ENCODE measurements around the gene FOXP1. TPM values are rescaled to one million over a fixed set of nuclear protein-coding genes. Genes with fewer than 3 reads are reported as not detected.

Gene FOXP1
- total RNA-seq, 4 donors from 2014 or later: 49.8 to 157 (median 71.9) TPM

- no peak for DNase-seq (ENCODE audit: low spot score in 2 of 2)
- TF ChIP-seq CTCF (IDR thresholded peaks at IDR 0.05) (no peak), POLR2AphosphoS5 (IDR thresholded peaks at IDR 0.05) (no peak), POLR2A (IDR thresholded peaks at IDR 0.05) (no peak), EP300 (IDR thresholded peaks at IDR 0.05) (no peak)
- no peaks in the 10 kb centered on the region for H3K4me1 ChIP-seq
- H3K9me3 ChIP-seq: no peaks in the 10 kb centered on the region
- WGBS: 79% methylated on average over 9 of the region's 9 CpGs
- no peaks in the 10 kb centered on the region for H3K36me3 ChIP-seq
- no peak overlapping the region for H3K27ac ChIP-seq
- no peaks in the 10 kb centered on the region for H3K27me3 ChIP-seq
- no peak overlapping the region for H3K4me3 ChIP-seq
Observed at GRCh38 chr3:71621825-71622537, 38.5 kb upstream of the FOXP1 start.

GRCh38 chr3:71618538-71618937 is 35.0 kb upstream of the FOXP1 start:
- 93% methylated on average over 6 of the region's 6 CpGs for WGBS
- H3K27me3 ChIP-seq: no peaks in the 10 kb centered on the region
- no peaks in the 10 kb centered on the region for H3K36me3 ChIP-seq
- no peak overlapping the region for H3K27ac ChIP-seq
- TF ChIP-seq EP300 (IDR thresholded peaks at IDR 0.05) (no peak), POLR2A (IDR thresholded peaks at IDR 0.05) (no peak), CTCF (IDR thresholded peaks at IDR 0.05) (no peak), POLR2AphosphoS5 (IDR thresholded peaks at IDR 0.05) (no peak)
- no peaks in the 10 kb centered on the region for H3K9me3 ChIP-seq
- H3K4me1 ChIP-seq: no peaks in the 10 kb centered on the region
- no peak for DNase-seq (ENCODE audit: low spot score in 2 of 2)
- no peak overlapping the region for H3K4me3 ChIP-seq

GRCh38 chr3:71616571-71617021 is 33.1 kb upstream of the FOXP1 start:
- no peak overlapping the region for H3K4me3 ChIP-seq
- no peaks in the 10 kb centered on the region for H3K27me3 ChIP-seq
- H3K4me1 ChIP-seq: no peaks in the 10 kb centered on the region
- TF ChIP-seq POLR2A (IDR thresholded peaks at IDR 0.05) (no peak), CTCF (IDR thresholded peaks at IDR 0.05) (no peak), POLR2AphosphoS5 (IDR thresholded peaks at IDR 0.05) (no peak), EP300 (IDR thresholded peaks at IDR 0.05) (no peak)
- 89% methylated on average over 6 of the region's 6 CpGs for WGBS
- H3K9me3 ChIP-seq: no peaks in the 10 kb centered on the region
- DNase-seq (ENCODE audit: low spot score in 2 of 2): no peak
- H3K36me3 ChIP-seq: no peaks in the 10 kb centered on the region
- H3K27ac ChIP-seq: no peak overlapping the region

- H3K27ac ChIP-seq: no peak overlapping the region
- no peak for TF ChIP-seq EP300 (IDR thresholded peaks at IDR 0.05)
- TF ChIP-seq POLR2A (IDR thresholded peaks at IDR 0.05): no peak
- TF ChIP-seq POLR2AphosphoS5 (IDR thresholded peaks at IDR 0.05): no peak
- no peak for TF ChIP-seq CTCF (IDR thresholded peaks at IDR 0.05)
- 63% methylated on average over 3 of the region's 3 CpGs for WGBS
- H3K4me3 ChIP-seq: no peak overlapping the region
- DNase-seq (ENCODE audit: low spot score in 2 of 2): no peak
- H3K9me3 ChIP-seq: no peaks in the 10 kb centered on the region
- H3K36me3 ChIP-seq: no peaks in the 10 kb centered on the region
- H3K27me3 ChIP-seq: no peaks in the 10 kb centered on the region
- H3K4me1 ChIP-seq: no peaks in the 10 kb centered on the region
Observed at GRCh38 chr3:71614869-71615268, 31.3 kb upstream of the FOXP1 start.

GRCh38 chr3:71614426-71614825 is 30.9 kb upstream of the FOXP1 start:
- no peaks in the 10 kb centered on the region for H3K27me3 ChIP-seq

More at GRCh38 chr3:71614426-71614825, 30.9 kb upstream of the FOXP1 start:
- Histone ChIP-seq H3K36me3 (no peaks in the 10 kb centered on the region), H3K9me3 (no peaks in the 10 kb centered on the region), H3K27ac (no peak overlapping the region), H3K4me3 (no peak overlapping the region), H3K4me1 (no peaks in the 10 kb centered on the region)
- WGBS: 93% methylated on average over 5 of the region's 5 CpGs
- no peak for DNase-seq (ENCODE audit: low spot score in 2 of 2)
- TF ChIP-seq POLR2AphosphoS5 (IDR thresholded peaks at IDR 0.05) (no peak), CTCF (IDR thresholded peaks at IDR 0.05) (no peak), EP300 (IDR thresholded peaks at IDR 0.05) (no peak), POLR2A (IDR thresholded peaks at IDR 0.05) (no peak)
